ENCODE results near the gene NCK2. TPM values are rescaled to one million over a fixed set of nuclear protein-coding genes. Genes with fewer than 3 reads are reported as not detected.

Gene NCK2
- total and polyA plus RNA-seq, 10 of the 15 experiments (the other 5 are each of a cell fraction or from before 2014, with no cell fraction given) = 1.2 to 30.9 (median 14.1) TPM

DNA sequence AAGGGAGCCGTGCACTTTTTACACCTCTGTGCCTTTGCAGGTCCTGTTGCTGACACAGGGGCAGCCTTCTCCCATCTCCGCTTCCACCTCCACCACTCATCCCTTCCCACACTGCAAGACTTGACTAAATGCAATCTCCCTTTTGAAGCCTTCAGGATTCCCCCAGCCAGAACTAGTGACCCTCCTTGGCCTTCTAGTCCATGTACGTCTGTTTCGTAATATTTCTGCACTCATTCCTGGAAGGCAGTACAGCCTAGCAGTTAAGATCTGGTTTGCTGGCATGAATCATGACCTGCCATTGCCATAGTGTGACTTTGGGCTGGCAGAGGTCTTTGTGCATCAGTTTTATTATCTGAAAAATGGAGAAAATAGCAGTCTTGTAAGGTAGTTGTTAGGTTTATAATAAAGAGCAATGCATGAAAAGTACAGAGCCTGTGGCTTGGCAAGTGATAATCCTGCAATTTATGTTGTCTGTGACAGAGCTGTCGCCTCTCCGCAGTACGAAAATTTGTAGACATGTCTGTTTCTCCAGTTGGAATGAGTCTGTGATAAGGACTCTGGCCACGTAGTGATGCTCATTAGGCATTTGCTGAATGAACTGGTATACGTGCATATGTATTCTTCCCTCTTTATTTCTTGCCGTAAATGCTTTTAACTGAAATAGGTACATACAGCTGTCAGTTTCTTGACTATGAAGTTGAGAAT, 36.7 kb downstream of the NCK2 start:
- peaks cover 13% of the 10 kb centered on the region for H3K4me1 ChIP-seq (ENCODE audit: control insufficient read depth, insufficient read depth, low read length)
- 89% methylated on average over 10 of the region's 10 CpGs for WGBS (ENCODE audit: insufficient coverage, insufficient replicate concordance, low lambda C conversion rate, missing lambda C conversion rate)
- H3K79me2 ChIP-seq (ENCODE audit: control insufficient read depth, insufficient read depth, low read length) = peaks cover 34% of the 10 kb centered on the region
- FAIRE-seq (no peak), ATAC-seq (no peak), DNase-seq (ENCODE audit: low read depth, low spot score) (no peak)
- in situ Hi-C loops (cut with MboI) (no loop called here), intact Hi-C loops (cut with micrococcal nuclease; ENCODE audit: unreplicated experiment) (no loop called here)
- H2AFZ ChIP-seq (ENCODE audit: control insufficient read depth, low read depth, low read length) = no peak overlapping the region
- H3K36me3 ChIP-seq (ENCODE audit: control insufficient read depth in 2 of 2, insufficient read depth in 2 of 2, low read length in 1 of 2) = no peaks in the 10 kb centered on the region
- no TSS peak for BruUV-seq (replicated peaks)
- POLR2A ChIA-PET = no interaction called here
- peaks cover 3% of the 10 kb centered on the region; the same call in 1 of the 2 replicates for H4K20me1 ChIP-seq (ENCODE audit: control insufficient read depth, insufficient read depth)
- H3K9me3 ChIP-seq (replicated peaks; ENCODE audit: control insufficient read depth, insufficient read depth, low read length) = no peaks in the 10 kb centered on the region
- CTCF ChIA-PET = interaction anchor here (1.5 kb wide), 1 partner anchor 209 kb away, joined by 3 read pairs; no protein-coding TSS in a partner anchor
- H3K27ac ChIP-seq (ENCODE audit: control insufficient read depth, insufficient read depth) = no peak overlapping the region
- SMC1A ChIA-PET (ENCODE audit: uncharacterized antibody, unreplicated experiment) = interaction anchor here (1.1 to 2.3 kb wide), 3 partner anchors 17 to 35 kb away, joined by 3 to 7 read pairs (median 5); no protein-coding TSS in a partner anchor
- H3K27me3 ChIP-seq (replicated peaks in 1 of 2; ENCODE audit: control insufficient read depth in 2 of 2, insufficient read depth in 2 of 2, low read length in 1 of 2) = no peaks in the 10 kb centered on the region
- no peak overlapping the region for H3K4me3 ChIP-seq
- RAD21 ChIA-PET (ENCODE audit: unreplicated experiment) = interaction anchor here (1.3 kb wide), 1 partner anchor 305 kb away, joined by 3 read pairs; no protein-coding TSS in a partner anchor
- no peak overlapping the region for H3K4me2 ChIP-seq (ENCODE audit: control insufficient read depth, insufficient read depth)
- H3K9ac ChIP-seq (ENCODE audit: control insufficient read depth, insufficient read depth, low read length) = no peak overlapping the region
- TF ChIP-seq NFXL1 (IDR thresholded peaks at IDR 0.05; ENCODE audit: borderline replicate concordance) (no peak), WRNIP1 (IDR thresholded peaks at IDR 0.05; ENCODE audit: borderline replicate concordance, low read depth, low read length) (no peak), ZNF384 (IDR thresholded peaks at IDR 0.05; ENCODE audit: borderline replicate concordance, low read depth, low read length) (no peak), FOXM1 (IDR thresholded peaks at IDR 0.05; ENCODE audit: low read depth, low read length) (no peak), CBX3 (IDR thresholded peaks at IDR 0.05; ENCODE audit: borderline replicate concordance, low read depth) (no peak), EGR1 (IDR thresholded peaks at IDR 0.05; ENCODE audit: borderline replicate concordance in 1 of 2, low read depth in 2 of 2, low read length in 2 of 2) (no peak), SMARCA5 (IDR thresholded peaks at IDR 0.05) (no peak), SUZ12 (IDR thresholded peaks at IDR 0.05; ENCODE audit: unreplicated experiment) (no peak), RCOR1 (conservative IDR thresholded peaks at IDR 0.05; ENCODE audit: low read depth, low read length) (no peak), CBX5 (IDR thresholded peaks at IDR 0.05; ENCODE audit: low read depth) (no peak), HDAC6 (IDR thresholded peaks at IDR 0.05; ENCODE audit: unreplicated experiment) (no peak), NR2C1 (IDR thresholded peaks at IDR 0.05) (no peak), BMI1 (IDR thresholded peaks at IDR 0.05; ENCODE audit: borderline replicate concordance) (no peak), NR2F1 (conservative IDR thresholded peaks at IDR 0.05) (no peak)
- TF ChIP-seq, protein P1, sequence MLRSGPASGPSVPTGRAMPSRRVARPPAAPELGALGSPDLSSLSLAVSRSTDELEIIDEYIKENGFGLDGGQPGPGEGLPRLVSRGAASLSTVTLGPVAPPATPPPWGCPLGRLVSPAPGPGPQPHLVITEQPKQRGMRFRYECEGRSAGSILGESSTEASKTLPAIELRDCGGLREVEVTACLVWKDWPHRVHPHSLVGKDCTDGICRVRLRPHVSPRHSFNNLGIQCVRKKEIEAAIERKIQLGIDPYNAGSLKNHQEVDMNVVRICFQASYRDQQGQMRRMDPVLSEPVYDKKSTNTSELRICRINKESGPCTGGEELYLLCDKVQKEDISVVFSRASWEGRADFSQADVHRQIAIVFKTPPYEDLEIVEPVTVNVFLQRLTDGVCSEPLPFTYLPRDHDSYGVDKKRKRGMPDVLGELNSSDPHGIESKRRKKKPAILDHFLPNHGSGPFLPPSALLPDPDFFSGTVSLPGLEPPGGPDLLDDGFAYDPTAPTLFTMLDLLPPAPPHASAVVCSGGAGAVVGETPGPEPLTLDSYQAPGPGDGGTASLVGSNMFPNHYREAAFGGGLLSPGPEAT (IDR thresholded peaks at IDR 0.05; ENCODE audit: low read depth) = no peak
- TF ChIP-seq, protein P2, sequence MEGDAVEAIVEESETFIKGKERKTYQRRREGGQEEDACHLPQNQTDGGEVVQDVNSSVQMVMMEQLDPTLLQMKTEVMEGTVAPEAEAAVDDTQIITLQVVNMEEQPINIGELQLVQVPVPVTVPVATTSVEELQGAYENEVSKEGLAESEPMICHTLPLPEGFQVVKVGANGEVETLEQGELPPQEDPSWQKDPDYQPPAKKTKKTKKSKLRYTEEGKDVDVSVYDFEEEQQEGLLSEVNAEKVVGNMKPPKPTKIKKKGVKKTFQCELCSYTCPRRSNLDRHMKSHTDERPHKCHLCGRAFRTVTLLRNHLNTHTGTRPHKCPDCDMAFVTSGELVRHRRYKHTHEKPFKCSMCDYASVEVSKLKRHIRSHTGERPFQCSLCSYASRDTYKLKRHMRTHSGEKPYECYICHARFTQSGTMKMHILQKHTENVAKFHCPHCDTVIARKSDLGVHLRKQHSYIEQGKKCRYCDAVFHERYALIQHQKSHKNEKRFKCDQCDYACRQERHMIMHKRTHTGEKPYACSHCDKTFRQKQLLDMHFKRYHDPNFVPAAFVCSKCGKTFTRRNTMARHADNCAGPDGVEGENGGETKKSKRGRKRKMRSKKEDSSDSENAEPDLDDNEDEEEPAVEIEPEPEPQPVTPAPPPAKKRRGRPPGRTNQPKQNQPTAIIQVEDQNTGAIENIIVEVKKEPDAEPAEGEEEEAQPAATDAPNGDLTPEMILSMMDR (IDR thresholded peaks at IDR 0.05 in 2 of 3, conservative IDR thresholded peaks at IDR 0.05 in 1 of 3; ENCODE audit: control insufficient read depth in 2 of 3, extremely low read depth in 1 of 3, insufficient read depth in 1 of 3, low read depth in 3 of 3, low read length in 3 of 3) = no peak
- TF ChIP-seq, protein P3, sequence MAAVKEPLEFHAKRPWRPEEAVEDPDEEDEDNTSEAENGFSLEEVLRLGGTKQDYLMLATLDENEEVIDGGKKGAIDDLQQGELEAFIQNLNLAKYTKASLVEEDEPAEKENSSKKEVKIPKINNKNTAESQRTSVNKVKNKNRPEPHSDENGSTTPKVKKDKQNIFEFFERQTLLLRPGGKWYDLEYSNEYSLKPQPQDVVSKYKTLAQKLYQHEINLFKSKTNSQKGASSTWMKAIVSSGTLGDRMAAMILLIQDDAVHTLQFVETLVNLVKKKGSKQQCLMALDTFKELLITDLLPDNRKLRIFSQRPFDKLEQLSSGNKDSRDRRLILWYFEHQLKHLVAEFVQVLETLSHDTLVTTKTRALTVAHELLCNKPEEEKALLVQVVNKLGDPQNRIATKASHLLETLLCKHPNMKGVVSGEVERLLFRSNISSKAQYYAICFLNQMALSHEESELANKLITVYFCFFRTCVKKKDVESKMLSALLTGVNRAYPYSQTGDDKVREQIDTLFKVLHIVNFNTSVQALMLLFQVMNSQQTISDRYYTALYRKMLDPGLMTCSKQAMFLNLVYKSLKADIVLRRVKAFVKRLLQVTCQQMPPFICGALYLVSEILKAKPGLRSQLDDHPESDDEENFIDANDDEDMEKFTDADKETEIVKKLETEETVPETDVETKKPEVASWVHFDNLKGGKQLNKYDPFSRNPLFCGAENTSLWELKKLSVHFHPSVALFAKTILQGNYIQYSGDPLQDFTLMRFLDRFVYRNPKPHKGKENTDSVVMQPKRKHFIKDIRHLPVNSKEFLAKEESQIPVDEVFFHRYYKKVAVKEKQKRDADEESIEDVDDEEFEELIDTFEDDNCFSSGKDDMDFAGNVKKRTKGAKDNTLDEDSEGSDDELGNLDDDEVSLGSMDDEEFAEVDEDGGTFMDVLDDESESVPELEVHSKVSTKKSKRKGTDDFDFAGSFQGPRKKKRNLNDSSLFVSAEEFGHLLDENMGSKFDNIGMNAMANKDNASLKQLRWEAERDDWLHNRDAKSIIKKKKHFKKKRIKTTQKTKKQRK (IDR thresholded peaks at IDR 0.05; ENCODE audit: low read depth, low read length) = no peak

All from GM12878 (cell line).